Midbrain (tissue), 1 donor: Measurements from ENCODE around the gene RCAN2.
"Not testable (repeated sequence)": the region's sequence is repeated elsewhere in the genome, so short reads cannot be mapped to it uniquely, and the experiment has no call there.

Experiments
- DNase-seq: peaks from one replicate; lab custom pipeline; 2025; lab: John Stamatoyannopoulos, UW

Gene RCAN2

DNA sequence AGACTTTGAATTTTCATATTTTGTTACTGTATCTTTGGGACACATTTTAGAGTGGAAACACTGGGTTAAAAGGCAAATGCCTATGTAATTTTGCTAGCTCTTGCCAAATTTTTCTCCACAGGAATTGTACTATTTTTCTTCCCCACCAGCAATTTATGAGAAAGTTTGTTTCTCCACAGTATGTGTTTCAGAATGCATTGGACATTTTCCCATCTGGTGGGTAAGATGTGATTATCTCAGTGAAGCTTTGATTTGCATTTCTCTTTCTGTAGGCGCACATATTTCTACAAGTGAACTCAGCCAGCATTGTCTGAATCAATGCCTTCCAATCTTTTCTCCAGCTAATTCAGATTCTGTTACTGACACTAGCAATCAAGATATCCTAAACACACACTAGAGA lies 157.8 kb downstream of the RCAN2 start:
- no peak for DNase-seq

DNA sequence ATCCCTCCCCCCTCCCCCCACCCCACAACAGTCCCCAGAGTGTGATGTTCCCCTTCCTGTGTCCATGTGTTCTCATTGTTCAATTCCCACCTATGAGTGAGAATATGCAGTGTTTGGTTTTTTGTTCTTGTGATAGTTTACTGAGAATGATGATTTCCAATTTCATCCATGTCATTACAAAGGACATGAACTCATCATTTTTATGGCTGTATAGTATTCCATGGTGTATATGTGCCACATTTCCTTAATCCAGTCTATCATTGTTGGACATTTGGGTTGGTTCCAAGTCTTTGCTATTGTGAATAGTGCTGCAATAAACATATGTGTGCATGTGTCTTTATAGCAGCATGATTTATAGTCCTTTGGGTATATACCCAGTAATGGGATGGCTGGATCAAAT lies 158.8 kb downstream of the RCAN2 start:
- DNase-seq, result not testable (repeated sequence)

GRCh38 chr6:46331461-46331860 lies 159.8 kb downstream of the RCAN2 start:
- DNase-seq, result no peak

- no peak for DNase-seq
Measured at GRCh38 chr6:46329568-46329967, 161.7 kb downstream of the RCAN2 start.

GRCh38 chr6:46327779-46328178 lies 163.5 kb downstream of the RCAN2 start:
- no peak for DNase-seq

DNA sequence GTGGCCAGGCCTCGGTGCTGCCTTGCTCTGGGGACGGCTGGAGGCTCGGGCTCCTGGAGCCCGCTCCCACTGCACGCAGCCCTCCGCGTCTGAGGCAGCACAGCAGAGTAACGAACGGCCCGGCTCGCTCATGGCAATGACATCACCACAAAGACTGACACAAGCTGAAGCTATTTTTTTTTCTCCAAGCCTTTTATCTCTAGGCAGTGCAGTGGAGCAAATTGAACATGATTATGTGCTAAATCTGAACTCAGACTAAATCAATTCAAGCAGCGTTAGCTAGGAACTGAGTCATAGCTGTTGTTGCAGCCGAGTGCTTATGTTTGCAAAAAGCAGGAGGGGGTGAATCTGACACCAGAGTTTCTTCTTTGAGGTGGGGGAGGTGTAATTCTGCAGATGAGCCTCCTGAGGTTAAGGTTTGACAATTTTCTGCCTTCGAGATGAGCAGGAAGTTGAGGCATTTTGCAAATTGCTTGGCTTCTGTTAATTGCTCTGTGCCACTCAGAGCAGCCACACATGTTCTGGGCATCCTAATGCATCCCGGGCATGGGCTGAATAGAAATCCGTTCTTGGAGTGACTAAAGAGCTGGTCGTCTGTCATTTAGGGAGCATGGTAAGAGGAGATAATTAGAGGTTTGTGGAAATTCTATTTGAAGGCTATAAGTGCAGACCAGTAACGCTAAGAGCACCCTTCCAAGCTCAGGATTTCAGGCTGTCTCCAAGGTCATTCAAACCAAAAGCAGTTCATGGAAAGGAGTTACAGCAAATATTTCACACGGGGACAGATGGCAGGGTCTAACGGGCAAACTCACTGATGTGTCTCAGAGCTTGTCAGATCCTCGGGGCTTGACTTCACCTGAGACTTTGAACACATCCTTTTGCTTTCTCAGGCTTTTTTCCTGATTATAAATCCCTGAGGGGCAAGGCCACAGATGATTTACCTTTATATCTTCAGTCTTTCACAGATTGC lies 165.4 kb downstream of the RCAN2 start:
- peak; percentile 73 for DNase-seq

- DNase-seq, result peak; percentile 28
Measured at GRCh38 chr6:46324706-46325105, 166.5 kb downstream of the RCAN2 start.

DNA sequence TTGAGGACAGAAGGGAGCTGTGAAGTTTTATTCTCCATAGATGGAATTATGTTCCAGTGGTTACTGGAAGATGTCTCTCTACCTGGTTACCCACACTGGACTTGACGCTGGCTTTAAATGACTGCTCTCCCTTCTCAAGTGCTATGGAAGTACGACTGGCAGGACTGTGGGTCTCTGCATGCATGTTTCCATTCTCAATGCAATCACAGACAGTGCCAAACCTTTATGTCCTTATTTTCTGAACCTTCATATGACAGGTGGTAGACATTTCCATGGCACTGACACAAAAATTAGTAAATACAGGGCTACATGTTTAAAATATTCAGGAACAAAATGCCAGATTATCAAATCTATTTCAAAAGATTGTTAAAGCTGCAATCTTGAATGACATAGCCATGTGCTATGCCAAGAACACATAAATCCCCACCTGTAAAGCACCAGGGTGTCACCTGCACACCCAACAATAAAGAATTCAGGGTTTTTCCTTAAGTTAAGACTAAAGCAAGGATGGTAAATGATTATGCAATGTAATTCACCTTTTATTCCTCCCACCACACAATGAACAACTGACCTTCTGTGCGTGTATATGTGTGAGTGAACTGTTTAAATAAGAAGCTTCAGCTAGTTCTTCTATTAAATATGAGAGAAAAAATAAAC lies 167.2 kb downstream of the RCAN2 start:
- peak; percentile 30 for DNase-seq

- DNase-seq, result no peak
Measured at GRCh38 chr6:46323312-46323965, 167.8 kb downstream of the RCAN2 start.

- DNase-seq, result no peak
Measured at GRCh38 chr6:46320505-46320904, 170.7 kb downstream of the RCAN2 start.

GRCh38 chr6:46315589-46315988 lies 175.7 kb downstream of the RCAN2 start:
- no peak for DNase-seq

DNA sequence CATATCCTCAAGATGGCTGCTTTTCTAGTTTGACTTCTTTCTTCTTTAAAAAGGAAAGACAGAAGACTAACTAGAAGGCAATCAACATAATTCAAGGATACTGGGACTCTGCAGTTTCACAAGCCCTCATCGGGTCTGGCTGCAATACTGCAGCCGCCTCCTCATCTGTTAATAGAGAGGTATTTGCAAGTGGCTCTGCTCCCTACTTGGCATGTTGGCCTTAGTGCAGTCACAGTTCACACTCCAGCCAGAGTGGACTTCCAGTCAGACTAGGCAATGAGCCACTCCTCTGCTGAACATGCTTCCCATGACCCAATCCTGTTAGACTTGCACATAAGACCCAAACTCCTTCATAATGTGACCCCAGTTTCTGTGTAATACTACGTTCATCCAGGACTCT lies 178.6 kb downstream of the RCAN2 start:
- no peak for DNase-seq

DNA sequence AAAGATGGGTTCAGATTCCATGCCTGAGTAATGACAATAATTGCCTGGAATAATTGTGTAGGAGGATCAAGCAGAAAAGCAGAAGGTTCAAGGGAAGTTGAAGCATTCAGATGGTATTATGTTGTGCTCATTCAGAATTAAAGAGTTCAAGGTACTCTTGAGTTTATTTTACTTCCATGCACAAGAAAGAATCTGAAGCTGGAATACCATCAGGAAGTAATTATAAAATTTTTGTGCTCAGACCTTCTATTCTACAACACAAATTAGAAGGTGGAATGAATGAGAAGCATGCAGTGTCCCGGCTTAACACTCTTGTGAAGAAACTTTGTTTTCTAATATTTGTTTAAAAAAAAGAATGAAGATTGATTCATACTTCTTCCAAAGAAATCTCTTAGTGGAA lies 181.1 kb downstream of the RCAN2 start:
- no peak for DNase-seq

- DNase-seq, result no peak
Measured at GRCh38 chr6:46306431-46306830, 184.8 kb downstream of the RCAN2 start.

GRCh38 chr6:46305833-46306232 lies 185.4 kb downstream of the RCAN2 start:
- no peak for DNase-seq

GRCh38 chr6:46305236-46305635 lies 186.0 kb downstream of the RCAN2 start:
- no peak for DNase-seq

DNA sequence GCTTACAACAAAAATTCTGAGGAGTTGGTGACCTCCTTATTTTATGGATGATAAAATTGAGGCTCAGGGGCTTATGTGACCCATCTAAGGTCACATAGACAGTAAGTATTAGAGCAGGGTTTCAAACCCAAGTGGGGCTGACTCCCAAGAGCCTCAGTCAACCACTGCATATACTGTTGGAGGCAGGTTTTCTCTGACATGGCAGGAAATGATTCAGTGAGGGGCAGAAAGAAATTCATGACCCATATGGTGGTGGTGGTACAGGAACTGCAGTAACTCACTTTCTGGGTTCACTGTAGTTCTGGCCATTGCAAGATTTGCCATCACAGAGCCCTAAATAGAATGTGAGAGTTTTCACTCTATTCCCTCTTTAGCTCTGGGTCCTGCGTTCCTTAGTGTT lies 188.4 kb downstream of the RCAN2 start:
- DNase-seq, result no peak

- no peak for DNase-seq
Measured at GRCh38 chr6:46302176-46302575, 189.1 kb downstream of the RCAN2 start.

- DNase-seq, result no peak
Measured at GRCh38 chr6:46299253-46299652, 192.0 kb downstream of the RCAN2 start.

- no peak for DNase-seq
Measured at GRCh38 chr6:46296586-46296985, 194.7 kb downstream of the RCAN2 start.

GRCh38 chr6:46293641-46294316 lies 197.5 kb downstream of the RCAN2 start:
- no peak for DNase-seq

DNA sequence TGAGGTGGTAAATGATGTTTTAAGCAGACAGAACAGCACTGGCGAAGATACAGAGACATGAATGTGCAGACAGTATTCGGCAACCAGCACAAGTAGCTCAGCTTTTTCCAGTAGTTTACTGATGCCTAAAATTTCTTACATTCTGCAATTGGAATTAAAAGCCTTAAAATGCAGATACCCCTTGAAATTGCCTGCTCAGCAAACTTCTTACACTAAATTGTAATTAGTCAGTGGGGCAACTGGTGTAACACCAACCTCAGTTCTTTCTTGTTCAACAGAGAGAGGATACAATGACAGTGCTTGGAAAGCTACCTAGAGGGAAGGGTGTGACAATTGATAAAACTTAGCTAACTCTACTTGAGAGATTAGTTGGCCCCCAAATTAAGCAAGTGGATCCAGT lies 199.4 kb downstream of the RCAN2 start:
- no peak for DNase-seq
